ENCODE data around the gene PRDM15.

Gene PRDM15

DNA sequence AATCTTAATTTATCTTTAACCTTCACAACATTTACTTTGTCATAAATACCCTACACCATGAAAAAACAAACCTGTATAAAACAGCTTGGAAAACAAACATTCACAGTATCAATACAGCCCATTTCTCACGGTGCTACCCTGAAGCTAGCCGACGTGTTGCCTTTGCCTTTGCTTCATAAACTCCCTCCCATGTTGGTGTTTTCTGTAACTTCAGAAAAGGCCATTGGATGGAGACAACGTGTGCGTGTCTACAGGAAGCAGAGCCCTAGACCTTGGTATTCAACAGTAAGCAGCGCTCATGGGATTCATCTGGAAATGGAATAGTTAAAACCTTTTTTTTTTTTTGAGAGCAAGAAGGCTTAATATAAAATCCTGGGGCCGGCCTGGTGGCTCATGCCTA is 7.2 kb upstream of the PRDM15 start:
- TF ChIP-seq, protein P1, sequence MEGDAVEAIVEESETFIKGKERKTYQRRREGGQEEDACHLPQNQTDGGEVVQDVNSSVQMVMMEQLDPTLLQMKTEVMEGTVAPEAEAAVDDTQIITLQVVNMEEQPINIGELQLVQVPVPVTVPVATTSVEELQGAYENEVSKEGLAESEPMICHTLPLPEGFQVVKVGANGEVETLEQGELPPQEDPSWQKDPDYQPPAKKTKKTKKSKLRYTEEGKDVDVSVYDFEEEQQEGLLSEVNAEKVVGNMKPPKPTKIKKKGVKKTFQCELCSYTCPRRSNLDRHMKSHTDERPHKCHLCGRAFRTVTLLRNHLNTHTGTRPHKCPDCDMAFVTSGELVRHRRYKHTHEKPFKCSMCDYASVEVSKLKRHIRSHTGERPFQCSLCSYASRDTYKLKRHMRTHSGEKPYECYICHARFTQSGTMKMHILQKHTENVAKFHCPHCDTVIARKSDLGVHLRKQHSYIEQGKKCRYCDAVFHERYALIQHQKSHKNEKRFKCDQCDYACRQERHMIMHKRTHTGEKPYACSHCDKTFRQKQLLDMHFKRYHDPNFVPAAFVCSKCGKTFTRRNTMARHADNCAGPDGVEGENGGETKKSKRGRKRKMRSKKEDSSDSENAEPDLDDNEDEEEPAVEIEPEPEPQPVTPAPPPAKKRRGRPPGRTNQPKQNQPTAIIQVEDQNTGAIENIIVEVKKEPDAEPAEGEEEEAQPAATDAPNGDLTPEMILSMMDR (IDR thresholded peaks at IDR 0.05; ENCODE audit: low read depth, low read length, missing control alignments): no peak
- DNase-seq (ENCODE audit: low read depth): no peak
- H3K4me3 ChIP-seq (ENCODE audit: low read depth, low read length): no peak overlapping the region

DNA sequence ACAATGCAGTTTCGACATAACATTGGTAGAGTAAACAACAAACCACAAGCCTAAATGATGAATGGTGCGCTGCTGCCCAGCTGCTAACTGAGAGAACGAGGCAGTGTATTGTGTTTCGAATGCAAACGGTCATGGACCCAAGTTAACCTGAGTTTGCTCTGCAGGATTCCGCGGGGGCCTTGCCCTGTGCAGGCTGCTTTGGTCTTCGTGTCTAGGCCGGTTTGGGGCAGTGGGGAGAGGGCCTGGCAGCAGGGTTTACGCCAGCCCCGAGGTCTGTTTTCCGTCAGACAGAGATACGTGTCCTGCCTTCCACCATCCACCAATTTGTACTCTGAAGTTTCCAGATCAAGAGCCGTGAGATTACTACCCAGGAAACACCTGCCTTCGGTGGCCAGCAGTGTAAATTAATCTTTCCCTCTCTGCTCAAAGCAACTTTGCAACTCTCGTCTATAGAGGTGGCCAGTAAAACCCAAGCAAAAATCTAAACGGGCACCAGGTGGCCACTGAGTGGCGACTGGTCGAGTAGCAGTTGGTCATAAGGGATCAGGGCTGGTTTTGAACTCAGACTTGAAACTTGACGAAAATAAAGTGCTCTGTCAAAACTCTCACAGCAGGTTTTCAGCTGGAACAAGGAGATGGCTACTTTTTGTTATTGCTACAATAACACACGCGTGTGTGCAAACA is 6.3 kb upstream of the PRDM15 start:
- DNase-seq (ENCODE audit: low read depth): no peak
- no peak overlapping the region for H3K4me3 ChIP-seq (ENCODE audit: low read depth, low read length)

DNA sequence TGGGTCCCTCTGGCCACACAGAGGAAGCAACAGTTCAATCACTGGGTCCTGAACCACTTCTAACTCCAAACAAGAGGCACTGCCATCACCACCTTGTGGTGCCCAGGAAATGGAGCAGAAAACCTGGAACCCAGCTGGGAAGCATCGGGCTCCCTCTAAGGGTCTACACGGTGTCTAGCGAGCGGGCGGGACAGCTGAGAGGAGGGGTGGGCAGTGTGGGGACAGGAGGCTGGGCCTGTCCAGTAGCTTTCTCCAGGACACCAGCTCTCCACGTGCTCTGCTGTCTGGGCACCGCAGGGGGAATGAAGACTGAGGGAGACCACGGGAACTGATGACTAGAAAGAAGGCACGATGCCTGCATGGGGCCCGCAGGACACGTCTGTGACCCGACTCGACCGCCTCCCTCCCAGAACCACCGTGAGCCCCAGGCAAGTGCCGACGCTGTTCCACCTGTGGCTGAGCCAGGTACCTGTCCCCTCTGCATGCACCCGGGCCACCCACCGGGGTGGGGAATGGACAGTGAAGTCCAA is 5.4 kb upstream of the PRDM15 start:
- H3K4me3 ChIP-seq (ENCODE audit: low read depth, low read length): no peak overlapping the region
- TF ChIP-seq, protein P1 (IDR thresholded peaks at IDR 0.05; ENCODE audit: low read depth, low read length, missing control alignments): no peak
- DNase-seq (ENCODE audit: low read depth): no peak

More for the DNA sequence above, 6.3 kb upstream of the PRDM15 start:
- TF ChIP-seq, protein P1 (IDR thresholded peaks at IDR 0.05; ENCODE audit: low read depth, low read length, missing control alignments): no peak

DNA sequence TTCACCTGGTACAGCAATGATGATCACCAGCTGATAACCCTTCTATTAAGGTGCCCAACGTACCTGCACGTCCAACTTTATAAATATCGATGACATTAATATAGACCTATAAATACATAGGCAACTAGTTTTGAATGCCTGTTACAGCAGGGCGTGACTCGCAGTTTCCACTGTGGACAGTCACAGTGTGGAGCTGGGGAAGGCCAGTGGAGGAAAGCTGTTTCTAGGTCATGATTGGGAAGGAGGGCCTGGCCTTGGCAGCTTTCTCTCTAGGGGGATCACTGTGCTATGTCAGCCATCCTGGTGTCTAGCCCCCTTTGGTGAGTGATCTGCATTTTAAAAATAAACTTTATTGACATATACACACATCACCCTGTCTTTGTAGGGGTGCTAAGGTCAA is 4.4 kb upstream of the PRDM15 start:
- TF ChIP-seq, protein P1 (IDR thresholded peaks at IDR 0.05; ENCODE audit: low read depth, low read length, missing control alignments): no peak
- DNase-seq (ENCODE audit: low read depth): no peak
- H3K4me3 ChIP-seq (ENCODE audit: low read depth, low read length): no peak overlapping the region

DNA sequence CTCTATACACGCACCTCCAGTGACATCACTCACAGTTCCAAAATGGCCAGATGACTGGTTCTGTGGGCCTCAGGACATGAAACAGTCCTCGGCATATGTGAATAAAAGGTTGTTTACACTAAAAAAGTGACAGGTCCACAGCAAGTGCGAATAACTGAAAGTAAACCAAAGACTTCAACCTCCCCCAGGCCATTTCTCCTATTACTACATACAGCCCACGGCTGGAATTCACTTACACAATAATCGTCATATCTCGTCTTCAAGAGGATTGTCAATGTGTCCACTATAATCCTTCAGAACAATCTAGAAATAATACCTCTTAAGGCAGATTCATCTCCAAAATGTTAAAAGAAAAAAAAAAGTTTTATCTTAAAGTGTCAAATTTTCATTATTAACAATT is 1.9 kb upstream of the PRDM15 start:
- no peak overlapping the region for H3K4me3 ChIP-seq (ENCODE audit: low read depth, low read length)
- TF ChIP-seq, protein P1 (IDR thresholded peaks at IDR 0.05; ENCODE audit: low read depth, low read length, missing control alignments): no peak
- no peak for DNase-seq (ENCODE audit: low read depth)

DNA sequence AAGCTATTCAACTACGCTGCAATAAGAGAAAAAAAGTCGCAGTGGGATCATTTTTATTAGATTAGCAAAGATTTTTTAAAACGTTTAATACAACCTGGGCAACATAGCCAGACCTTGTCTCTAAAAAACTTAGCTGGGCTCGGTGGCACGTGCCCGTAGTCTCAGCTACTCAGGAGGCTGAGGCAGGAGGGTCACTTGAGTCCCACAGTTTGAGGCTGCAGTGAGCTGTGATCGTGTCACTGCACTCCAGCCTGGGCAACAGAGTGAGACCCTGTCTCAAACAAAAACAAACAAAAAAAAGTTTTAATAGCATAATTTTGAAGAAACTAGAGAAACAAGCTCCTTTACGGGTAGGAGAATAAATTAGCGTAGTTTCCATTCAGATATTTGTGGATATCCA is 1.0 kb upstream of the PRDM15 start:
- no peak for DNase-seq (ENCODE audit: low read depth)
- TF ChIP-seq, protein P1 (IDR thresholded peaks at IDR 0.05; ENCODE audit: low read depth, low read length, missing control alignments): no peak
- peak overlapping the region; percentile 94; the same call in 1 of the 2 replicates for H3K4me3 ChIP-seq (ENCODE audit: low read depth, low read length)

DNA sequence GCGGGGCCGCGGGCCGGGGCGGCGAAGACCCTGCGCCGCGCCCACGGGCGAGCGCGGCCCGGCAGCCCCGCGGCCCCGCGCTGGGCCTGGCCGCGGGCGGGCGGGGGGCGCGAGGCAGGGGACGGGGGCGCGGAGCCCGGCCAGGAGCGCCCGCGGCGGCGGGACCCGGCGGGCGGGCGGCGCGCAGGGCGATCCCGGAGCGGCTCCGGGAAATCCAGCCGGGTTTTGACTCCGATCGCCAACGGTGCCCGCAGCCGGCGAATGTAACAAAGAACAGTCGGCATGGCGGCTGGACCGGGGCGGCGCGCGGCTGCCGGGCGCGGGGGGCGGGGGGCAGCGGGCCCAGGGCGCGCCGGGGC is 334 bp downstream of the PRDM15 start:
- TF ChIP-seq, protein P1 (IDR thresholded peaks at IDR 0.05; ENCODE audit: low read depth, low read length, missing control alignments): no peak
- DNase-seq (ENCODE audit: low read depth): no peak
- peak overlapping the region; percentile 94 for H3K4me3 ChIP-seq (ENCODE audit: low read depth, low read length)
